GM19467 (cell line): Measurements from ENCODE around the gene CDC42BPB.
"Not testable (repeated sequence)": the region's sequence is repeated elsewhere in the genome, so short reads cannot be mapped to it uniquely, and the experiment has no call there.

ENCODE experiments used
- ATAC-seq: cut with Tn5 transposase; IDR thresholded peaks from one replicate; pipeline ENCODE4 v1.9.1; 2021; ENCODE audit warnings: mild to moderate bottlenecking, moderate library complexity; ENCODE audit not compliant: unreplicated experiment

Gene CDC42BPB

GRCh38 chr14:103056322-103057027 lies 874 bp downstream of the CDC42BPB start:
- ATAC-seq = no peak

DNA sequence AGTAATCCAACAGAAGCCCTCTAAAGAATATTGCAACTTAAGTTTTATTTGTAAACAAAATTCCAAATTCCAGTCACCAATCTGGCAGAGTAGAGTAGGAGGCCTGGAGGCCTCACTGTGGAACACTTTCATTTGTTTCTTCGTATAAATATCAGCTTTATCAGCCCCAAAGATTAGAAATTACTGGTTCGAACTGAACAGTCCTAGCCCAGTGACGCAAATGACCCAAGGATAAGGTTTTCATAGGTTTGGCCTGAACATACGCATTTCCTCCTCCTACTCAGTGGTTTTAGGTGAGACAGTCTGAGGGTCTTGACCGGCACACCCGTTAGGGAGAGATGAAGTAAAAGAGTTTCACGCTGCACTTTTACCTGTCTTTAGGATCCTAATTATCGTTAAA lies 1.7 kb downstream of the CDC42BPB start:
- ATAC-seq = no peak

- no peak for ATAC-seq
These were observed 4.9 kb downstream of the CDC42BPB start for GRCh38 chr14:103052407-103052806.

- no peak for ATAC-seq
These were observed 6.4 kb downstream of the CDC42BPB start for GRCh38 chr14:103050935-103051334.

DNA sequence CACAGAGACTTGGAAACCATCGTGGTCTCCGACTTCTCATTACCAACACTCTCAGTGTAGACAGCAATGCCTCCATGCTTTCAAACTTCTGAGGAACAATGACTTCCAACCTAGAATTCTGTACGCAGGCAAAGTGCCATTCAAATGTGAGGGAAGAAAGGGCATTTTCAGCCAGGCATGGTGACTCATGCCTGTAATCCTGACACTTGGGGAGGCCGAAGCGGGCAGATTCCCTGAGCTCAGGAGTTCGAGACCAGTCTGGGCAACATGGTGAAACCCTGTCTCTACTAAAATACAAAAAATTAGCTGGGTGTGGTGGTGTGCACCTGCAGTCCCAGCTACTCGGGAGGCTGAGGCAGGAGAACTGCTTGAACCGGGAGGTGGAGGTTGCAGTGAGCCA lies 9.9 kb downstream of the CDC42BPB start:
- not testable (repeated sequence) for ATAC-seq

DNA sequence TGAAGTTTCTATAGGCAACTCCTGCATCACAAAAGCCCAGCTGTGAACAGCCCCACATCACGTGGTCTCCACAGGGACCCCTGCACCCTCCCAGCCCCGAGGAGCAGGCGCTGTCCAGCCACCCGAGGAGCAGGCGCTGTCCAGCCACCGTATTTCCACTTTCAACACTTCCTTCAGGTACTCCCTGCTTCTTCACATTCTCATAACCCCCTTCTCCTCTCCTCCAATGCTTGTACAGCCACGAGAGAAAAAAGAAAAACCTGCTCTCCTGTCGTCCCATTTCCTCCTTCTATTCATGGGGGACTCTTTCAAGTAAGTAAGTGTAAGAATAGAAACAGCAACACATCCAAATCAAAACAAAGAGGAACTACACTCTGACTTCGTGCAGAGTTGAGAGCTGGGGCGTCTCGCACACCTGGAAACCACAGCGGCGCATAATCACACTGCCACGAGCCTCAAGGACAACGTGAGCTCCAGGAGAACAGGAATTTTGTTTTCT lies 11.9 kb downstream of the CDC42BPB start:
- no peak for ATAC-seq

DNA sequence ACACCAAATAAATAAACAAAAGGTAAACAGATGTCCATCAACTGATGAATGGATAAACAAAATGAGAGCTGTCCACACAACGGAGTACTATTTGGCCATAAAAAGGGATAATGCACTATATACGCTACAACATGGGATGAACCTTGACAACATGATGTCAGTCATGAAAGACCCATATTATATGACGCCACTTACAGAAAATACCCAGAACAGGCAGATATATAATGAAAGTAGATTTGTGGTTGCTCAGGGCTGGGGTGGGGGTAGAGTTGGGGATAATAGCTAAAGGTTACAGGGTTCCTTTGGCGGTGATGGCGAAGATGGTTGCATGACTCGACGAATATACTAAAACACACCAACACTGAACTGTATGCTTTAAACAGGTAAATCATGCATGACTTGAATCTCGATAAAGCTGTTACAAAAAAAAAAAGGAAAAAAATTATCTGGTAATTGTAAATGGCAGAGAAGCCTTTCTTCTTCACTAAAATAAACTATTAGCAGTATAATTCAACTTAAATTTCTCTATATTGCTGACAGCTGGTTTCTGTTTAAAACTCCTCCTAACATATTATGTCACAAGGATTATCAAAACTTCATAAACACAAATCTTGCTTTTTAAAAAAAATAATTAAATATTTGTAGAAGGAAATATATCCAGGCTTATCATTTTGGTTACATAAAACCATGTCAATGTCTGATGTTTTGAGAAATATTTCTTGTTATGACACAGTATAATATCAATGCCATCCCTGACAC lies 13.9 kb downstream of the CDC42BPB start:
- no peak for ATAC-seq

GRCh38 chr14:103041464-103041863 lies 15.9 kb downstream of the CDC42BPB start:
- no peak for ATAC-seq

DNA sequence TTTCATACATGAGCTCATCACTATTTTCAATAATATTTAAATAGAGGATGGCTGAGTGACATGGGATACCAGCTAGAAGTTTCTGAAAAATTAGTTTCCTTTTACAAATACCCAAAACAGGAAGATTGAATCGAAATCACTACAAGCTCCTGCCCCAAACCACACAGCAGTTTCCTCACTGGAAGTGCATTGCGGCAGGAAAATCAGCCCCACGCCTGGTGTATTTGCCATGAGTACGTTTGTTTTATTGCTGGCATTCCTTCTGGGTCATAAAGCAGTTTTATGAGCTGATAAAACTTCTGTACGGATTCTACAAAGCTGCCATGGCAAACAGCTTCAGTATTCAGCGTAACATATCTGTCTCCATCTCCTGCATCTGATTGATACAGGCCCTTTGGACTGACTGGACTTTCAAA lies 23.7 kb downstream of the CDC42BPB start:
- no peak for ATAC-seq

- ATAC-seq = no peak
These were observed 25.4 kb downstream of the CDC42BPB start for GRCh38 chr14:103031956-103032355.

DNA sequence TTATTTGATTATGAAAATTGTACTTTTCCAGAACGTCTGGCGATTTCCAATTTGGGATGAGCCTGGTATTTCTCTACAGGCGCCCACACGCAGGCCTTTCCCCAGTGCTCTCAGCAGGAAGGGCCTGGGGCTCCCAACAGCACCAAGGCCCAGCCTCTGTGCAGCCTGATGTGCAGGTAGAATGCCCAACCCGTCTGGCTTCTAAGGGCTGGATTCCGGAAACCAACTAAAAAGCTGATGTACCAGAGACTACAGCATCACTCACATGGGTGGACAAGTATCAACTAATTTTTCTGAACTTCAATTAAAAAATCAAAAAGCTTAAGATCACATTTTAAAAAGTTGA lies 25.8 kb downstream of the CDC42BPB start:
- no peak for ATAC-seq

DNA sequence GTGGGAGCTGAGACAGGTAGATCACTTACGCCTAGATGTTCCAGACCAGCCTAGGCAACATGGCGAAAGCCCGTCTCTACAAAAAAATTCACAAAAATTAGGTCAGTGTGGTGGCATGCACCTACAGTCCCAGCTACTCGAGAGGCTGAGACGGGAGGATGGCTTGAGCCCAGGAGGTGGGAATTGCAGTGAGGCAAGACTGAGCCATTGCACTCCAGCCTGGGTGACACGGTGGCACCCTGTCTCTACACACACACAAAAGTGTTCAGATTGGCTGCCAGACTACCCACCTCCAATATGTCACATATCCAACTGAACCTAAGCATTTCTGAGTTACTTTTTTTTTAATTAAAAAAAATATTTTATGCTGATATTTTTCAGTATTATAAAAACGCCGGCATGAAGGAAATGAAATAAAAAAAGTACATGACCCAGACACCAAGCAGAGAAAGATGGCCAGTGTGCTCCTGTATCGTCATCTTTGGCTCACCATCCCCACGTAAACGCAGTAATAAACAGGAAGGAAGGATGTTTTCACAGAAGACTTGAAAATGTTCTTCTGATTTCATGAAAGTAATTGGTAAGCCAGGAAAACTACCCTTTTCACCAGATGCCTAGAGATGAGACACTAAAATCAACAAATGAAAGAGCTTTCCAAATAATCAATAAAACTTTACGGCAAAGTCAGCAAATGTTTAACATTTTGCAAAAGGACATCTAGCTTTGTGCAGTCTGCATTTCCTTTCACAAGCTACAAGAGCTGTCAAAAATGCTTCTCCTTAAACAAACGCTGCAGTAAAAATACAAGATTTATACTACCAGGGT lies 26.4 kb downstream of the CDC42BPB start:
- no peak for ATAC-seq

DNA sequence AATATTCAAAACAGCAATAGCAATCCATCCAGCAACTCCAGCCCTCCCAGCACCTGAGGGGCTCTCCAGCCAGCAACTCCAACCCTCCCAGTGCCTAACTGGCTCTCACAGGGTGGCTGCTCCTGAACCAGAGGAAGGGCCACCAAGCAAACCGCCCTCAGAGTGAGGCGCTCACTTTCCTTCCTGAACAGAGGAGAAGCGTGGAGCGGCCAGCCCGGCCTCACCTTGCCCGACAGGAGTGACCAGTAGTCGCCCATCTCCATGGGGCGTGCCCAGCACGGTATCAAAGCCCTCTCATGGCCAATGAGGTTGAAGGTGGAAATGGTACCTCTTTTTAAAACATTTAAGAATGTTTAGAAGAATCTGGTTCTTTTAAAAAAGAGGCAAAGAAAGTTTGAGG lies 27.4 kb downstream of the CDC42BPB start:
- no peak for ATAC-seq

- ATAC-seq = no peak
These were observed 28.6 kb downstream of the CDC42BPB start for GRCh38 chr14:103028772-103029171.

GRCh38 chr14:103028161-103028767 lies 29.1 kb downstream of the CDC42BPB start:
- no peak for ATAC-seq

GRCh38 chr14:103027451-103027850 lies 29.9 kb downstream of the CDC42BPB start:
- no peak for ATAC-seq

- ATAC-seq = no peak
These were observed 30.4 kb downstream of the CDC42BPB start for GRCh38 chr14:103026988-103027387.

- not testable (repeated sequence) for ATAC-seq
These were observed 31.2 kb downstream of the CDC42BPB start for GRCh38 chr14:103026196-103026595.

- ATAC-seq = no peak
These were observed 33.4 kb downstream of the CDC42BPB start for GRCh38 chr14:103023881-103024473.

GRCh38 chr14:103022685-103023044 lies 34.7 kb downstream of the CDC42BPB start:
- no peak for ATAC-seq
